CD4-positive, alpha-beta T cell treated with Interleukin-6 at 100 ng/mL for 8 hours (primary cell): Measurements from ENCODE around the gene OPTC.

Source experiments
- DNase-seq: peaks from one replicate; pipeline ENCODE4 v3.0.0-alpha.2; 2020; ENCODE audit warnings: mixed read lengths, low spot score

The OPTC gene

GRCh38 chr1:203491664-203492063 is 2.3 kb upstream of the OPTC start:
- DNase-seq, result no peak

GRCh38 chr1:203492082-203492747 is 1.7 kb upstream of the OPTC start:
- no peak for DNase-seq

DNA sequence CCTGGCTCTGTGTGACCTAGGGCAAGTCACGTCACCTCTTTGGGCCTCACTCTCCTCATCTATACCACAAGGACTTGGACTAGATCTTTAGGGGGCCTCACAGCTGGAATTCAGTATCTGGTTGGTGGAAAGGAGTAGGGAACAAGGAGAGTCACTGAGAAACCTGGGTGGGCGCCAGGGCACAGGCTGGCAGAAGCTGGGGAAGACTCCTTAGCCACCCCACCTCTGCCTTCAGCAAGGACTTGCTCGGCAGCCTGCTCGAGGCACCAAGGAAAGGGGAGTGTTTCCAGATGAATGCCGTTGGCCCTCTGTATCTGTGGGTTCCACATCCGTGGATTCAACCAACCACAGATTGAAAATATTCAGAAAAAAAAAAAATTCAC is 1.2 kb upstream of the OPTC start:
- no peak for DNase-seq

- no peak for DNase-seq
These were observed 1.9 kb downstream of the OPTC start for GRCh38 chr1:203495845-203496244.

GRCh38 chr1:203497269-203497777 is 3.4 kb downstream of the OPTC start:
- no peak for DNase-seq

- no peak for DNase-seq
These were observed 5.8 kb downstream of the OPTC start for GRCh38 chr1:203499643-203500278.

- no peak for DNase-seq
These were observed 6.3 kb downstream of the OPTC start for GRCh38 chr1:203500279-203500678.

- no peak for DNase-seq
These were observed 9.9 kb downstream of the OPTC start for GRCh38 chr1:203503836-203504235.

GRCh38 chr1:203504400-203505250 is 10.7 kb downstream of the OPTC start:
- peak; percentile 68 for DNase-seq

- DNase-seq, result no peak
These were observed 11.7 kb downstream of the OPTC start for GRCh38 chr1:203505526-203506204.

- no peak for DNase-seq
These were observed 13.1 kb downstream of the OPTC start for GRCh38 chr1:203506858-203507626.

GRCh38 chr1:203507759-203508158 is 13.8 kb downstream of the OPTC start:
- DNase-seq, result no peak

DNA sequence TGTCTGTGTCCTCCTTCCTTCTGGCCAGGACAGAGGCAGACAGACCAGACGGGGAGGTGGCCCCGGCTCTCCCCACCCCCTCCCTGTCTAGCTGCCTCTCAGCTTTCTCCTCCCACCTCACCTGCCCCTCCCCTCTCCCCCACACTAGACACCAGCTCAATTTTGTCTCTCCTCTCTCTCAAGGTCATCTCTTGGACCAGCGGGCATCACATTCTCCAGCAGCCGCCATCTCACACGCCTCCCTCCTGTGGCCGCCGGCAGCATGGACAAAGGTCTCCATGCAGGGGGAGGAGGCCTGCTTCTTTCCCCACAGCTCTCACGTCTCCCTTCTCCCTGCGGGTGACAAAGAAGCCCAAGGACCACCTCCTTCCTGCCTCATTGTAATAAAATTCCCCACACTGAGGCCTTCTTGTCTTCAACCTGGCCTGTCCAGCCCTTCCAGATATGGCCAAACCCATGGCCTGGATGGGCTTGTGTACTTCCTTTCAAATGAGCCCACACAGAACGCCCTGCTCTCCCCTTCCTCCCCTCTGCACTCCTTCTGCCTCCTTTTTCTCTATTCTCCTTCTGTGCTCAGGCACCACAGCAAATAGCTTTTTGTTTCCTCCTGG is 14.6 kb downstream of the OPTC start:
- DNase-seq, result no peak

DNA sequence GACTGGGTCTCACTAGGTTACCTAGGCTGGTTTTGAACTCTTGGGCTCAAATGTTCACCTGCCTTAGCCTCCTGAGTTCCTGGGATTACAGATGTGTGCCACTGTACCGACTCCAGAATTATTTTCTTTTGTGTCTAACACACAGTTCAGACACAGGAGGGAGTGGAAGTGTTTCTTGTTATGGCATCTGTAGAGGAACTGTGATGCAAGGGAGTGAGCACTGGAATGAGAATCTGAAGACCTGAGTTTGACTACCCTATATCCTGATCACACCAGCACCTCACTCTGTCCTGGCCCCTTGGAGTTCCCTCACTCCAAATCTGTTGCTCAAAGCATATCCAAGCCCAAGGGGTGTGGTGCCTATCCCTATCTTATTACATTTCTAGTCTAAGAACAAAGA is 15.2 kb downstream of the OPTC start:
- DNase-seq, result no peak

- DNase-seq, result no peak
These were observed 17.6 kb downstream of the OPTC start for GRCh38 chr1:203511513-203511912.

DNA sequence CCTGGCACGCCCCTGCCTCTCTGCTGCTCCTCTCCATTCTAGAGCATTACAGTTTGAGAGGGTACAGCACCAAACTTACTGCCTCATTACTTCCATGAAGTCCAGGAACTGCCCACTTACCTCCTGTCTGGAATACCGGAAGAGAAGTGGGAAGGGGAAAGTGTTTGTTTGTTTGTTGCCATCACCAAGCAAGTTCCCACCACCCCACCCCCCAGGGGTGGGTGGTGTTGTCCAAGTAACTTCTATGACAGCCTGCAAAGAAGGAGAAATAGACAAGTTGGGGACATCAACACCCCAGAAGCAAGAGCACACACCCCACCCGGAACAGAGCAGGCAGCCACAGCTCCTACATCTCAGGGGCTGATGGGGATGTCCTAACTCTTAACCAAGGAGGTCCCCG is 18.0 kb downstream of the OPTC start:
- no peak for DNase-seq

DNA sequence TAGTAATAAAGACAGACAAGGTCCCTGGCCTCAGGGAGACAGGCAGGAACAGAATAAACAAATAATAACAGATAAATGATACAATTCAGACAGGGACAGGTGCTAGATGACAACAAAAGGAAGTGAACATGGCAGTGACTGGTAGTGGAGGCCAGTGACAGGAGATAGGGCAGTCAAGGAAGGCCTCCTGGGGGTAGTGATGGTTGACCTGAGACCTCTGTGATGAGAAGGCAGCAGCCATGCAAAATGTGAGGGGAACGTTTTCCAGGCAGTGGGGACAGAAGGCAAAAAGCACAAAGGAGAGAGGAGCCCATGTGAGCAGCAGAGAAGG is 18.5 kb downstream of the OPTC start:
- DNase-seq, result no peak

GRCh38 chr1:203512848-203513584 is 19.1 kb downstream of the OPTC start:
- DNase-seq, result peak; percentile 17

DNA sequence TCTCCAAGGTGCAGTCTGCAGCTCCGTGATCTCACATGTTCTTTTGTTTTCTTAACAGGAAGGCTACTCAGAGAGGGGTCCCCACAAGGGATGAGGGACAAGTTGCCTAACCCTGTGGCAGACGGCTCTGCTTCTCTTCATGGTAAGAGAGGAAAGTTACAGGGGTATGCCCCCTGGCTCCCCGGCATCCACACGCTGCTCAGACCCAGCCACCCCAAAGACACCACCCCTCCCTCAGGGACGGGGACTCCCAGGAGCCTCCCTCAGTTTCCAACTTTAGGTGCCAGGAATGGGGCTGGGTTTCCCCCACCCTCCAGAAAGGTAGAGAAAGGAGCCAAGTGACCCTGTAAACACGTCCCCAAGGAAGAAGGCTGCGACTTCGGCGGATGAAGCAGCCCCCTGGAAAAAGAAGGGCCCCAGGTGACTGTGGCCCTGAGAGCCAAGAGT is 19.7 kb downstream of the OPTC start:
- DNase-seq, result no peak

DNA sequence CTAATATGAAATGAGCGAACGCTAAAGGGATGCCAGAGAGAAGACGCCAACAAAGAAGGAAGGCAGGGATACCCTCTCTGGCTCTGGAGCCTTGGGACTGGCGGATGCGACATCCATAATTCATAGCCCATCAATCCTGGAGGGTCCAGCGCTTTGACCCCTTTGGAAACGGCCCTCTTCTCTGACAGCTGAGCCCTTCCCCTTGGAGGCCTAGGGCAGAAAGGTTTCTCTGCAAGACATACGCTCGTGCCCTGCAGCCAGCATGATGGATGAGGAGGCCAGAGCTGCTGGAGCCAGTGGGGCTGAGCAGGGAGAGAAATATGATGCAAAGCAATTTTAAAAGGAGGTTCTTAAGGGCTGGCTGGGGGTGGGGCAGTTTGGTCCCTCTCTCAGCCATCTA is 22.2 kb downstream of the OPTC start:
- DNase-seq, result no peak
